Mammary epithelial cell (primary cell): ENCODE data around the gene NR1D1.

Experiments
- EZH2 ChIP-seq: IDR thresholded peaks from 2 replicates; pipeline ENCODE4 v1.6.1; 2012; ENCODE audit warnings: low read length, inconsistent platforms, borderline replicate concordance
- TF ChIP-seq, protein P1 (sequence below), 2 donors: IDR thresholded peaks in 1 of 2; conservative IDR thresholded peaks in 1 of 2; 2 replicates each; pipeline ENCODE4 v1.5.1; 2011 to 2012; ENCODE audit warnings: inconsistent platforms in 2 of 2, low read length in 2 of 2, mild to moderate bottlenecking in 2 of 2, control low read depth in 1 of 2, low read depth in 1 of 2; ENCODE audit not compliant: insufficient read depth in 1 of 2; ENCODE audit errors: extremely low read depth in 1 of 2

DNA sequence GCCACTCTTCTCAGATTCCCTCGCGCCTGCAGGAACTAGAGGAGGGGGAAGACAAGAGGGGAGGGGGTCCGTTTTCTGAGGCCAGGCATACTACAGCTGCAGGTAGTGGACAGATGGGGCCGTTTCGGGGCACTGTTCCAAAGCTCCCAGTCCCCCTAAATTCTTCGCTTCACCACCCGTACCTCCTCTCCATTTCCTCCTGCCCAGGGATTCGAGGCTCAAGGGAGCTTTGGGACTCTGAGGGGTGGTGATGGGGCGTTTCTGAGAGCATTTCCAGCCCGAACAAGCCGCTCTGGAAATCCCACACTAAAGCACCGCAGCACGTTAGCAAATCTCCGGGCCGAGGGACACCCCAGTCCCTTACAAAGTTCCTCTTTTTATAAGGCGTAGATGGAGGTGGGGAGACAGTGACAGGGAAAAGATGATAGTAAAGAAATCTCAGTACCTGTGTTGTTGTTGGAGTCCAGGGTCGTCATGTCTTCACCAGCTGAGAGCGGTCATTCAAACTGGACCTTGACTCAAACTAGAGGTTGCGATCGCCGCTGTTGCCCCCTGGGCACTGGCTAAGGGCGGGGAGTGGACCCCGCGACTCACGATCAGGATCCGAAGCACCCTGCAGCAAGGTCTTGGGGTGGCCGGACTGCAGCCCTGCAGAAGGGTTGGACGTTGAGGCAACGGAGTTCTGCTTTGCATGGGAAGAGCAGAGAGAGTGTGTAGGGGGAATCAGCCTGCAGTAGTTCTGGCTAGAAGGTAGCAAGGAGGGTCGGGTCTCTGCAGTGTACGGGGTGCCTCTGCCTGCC, 570 bp downstream of the NR1D1 start:
- TF ChIP-seq EZH2: no peak
- TF ChIP-seq, protein P1, sequence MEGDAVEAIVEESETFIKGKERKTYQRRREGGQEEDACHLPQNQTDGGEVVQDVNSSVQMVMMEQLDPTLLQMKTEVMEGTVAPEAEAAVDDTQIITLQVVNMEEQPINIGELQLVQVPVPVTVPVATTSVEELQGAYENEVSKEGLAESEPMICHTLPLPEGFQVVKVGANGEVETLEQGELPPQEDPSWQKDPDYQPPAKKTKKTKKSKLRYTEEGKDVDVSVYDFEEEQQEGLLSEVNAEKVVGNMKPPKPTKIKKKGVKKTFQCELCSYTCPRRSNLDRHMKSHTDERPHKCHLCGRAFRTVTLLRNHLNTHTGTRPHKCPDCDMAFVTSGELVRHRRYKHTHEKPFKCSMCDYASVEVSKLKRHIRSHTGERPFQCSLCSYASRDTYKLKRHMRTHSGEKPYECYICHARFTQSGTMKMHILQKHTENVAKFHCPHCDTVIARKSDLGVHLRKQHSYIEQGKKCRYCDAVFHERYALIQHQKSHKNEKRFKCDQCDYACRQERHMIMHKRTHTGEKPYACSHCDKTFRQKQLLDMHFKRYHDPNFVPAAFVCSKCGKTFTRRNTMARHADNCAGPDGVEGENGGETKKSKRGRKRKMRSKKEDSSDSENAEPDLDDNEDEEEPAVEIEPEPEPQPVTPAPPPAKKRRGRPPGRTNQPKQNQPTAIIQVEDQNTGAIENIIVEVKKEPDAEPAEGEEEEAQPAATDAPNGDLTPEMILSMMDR (conservative IDR thresholded peaks at IDR 0.05 in 1 of 2, IDR thresholded peaks at IDR 0.05 in 1 of 2; ENCODE audit: extremely low read depth in 1 of 2, insufficient read depth in 1 of 2, low read depth in 1 of 2, low read length in 2 of 2): no peak
